Calu3 (cell line): ENCODE results near the gene ALG14. TPM values are rescaled to one million over a fixed set of nuclear protein-coding genes. Genes with fewer than 3 reads are reported as not detected.
A peak's percentile ranks its signal among the peaks of the same experiment; 100 is the strongest.

ENCODE experiments used
- BruUV-seq: library from RNA; stranded (reverse); fragments of 400-500 nt; replicated peaks from 2 replicates; lab custom pipeline; 2021; lab: Mats Ljungman, UMichigan
- CTCF ChIA-PET: fragments of 300-600 bp; sonication (Branson Sonifier 250); formaldehyde crosslinking; loops from one replicate; lab custom pipeline; 2022; ENCODE audit warnings: antibody characterized with exemption; lab: Charles Lee
- DNase-seq: peaks from one replicate; pipeline ENCODE4 v3.0.0; 2022
- H3K27ac Mint-ChIP-seq: one replicate; pipeline ENCODE4 v1.8.0; 2022; ENCODE audit warnings: mixed read lengths; ENCODE audit not compliant: unreplicated experiment
- H3K27me3 Mint-ChIP-seq: one replicate; pipeline ENCODE4 v1.8.0; 2022; ENCODE audit warnings: mixed read lengths; ENCODE audit not compliant: unreplicated experiment
- H3K36me3 Mint-ChIP-seq: one replicate; pipeline ENCODE4 v1.8.0; 2022; ENCODE audit warnings: mild to moderate bottlenecking, moderate library complexity, mixed read lengths; ENCODE audit not compliant: insufficient read depth, unreplicated experiment
- H3K4me1 Mint-ChIP-seq: one replicate; pipeline ENCODE4 v1.8.0; 2022; ENCODE audit warnings: mild to moderate bottlenecking, low read depth, mixed read lengths; ENCODE audit not compliant: unreplicated experiment
- H3K4me3 Mint-ChIP-seq: one replicate; pipeline ENCODE4 v1.8.0; 2022; ENCODE audit warnings: mild to moderate bottlenecking, low read depth, moderate library complexity, mixed read lengths; ENCODE audit not compliant: unreplicated experiment
- H3K9me3 Mint-ChIP-seq: one replicate; pipeline ENCODE4 v1.8.0; 2022; ENCODE audit warnings: low read depth, mixed read lengths; ENCODE audit not compliant: unreplicated experiment
- intact Hi-C: fragments of 100-400 bp; cut with micrococcal nuclease; formaldehyde crosslinking; loops from one replicate; pipeline ENCODE4 v1.10.0; 2022; ENCODE audit not compliant: unreplicated experiment
- total RNA-seq: library from RNA; stranded (reverse); gene quantifications from 2 replicates; pipeline ENCODE4 v1.2.3, GENCODE V29; 2022
- TF ChIP-seq, protein P1 (sequence below): fragments of 200-600 bp; IDR thresholded peaks from one replicate; pipeline ENCODE4 v1.8.0; 2022; ENCODE audit warnings: antibody characterized with exemption; ENCODE audit not compliant: unreplicated experiment

The ALG14 gene
- total RNA-seq, 1 experiment from 2014 or later: 5.8 TPM

DNA sequence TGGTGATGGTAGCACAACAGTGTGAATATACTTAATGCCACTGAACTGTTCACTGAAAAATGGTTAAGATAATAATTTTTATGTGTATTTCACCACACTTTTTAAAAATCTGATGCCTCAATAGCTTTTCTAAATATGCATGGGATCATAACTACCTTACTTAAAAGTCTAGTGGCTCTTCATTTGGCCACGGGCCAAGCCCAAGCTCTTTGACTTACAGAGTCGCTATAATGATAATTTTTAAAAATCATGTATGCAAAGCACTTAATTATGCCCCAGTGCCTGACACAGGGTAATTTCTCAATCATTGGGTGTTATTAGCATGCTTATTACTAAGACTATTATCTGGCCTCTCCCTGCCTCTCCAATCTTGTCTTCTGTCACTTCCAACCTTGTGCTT, 138.2 kb downstream of the ALG14 start:
- H3K4me3 Mint-ChIP-seq: no peak overlapping the region
- DNase-seq: no peak
- BruUV-seq: no TSS peak
- H3K27ac Mint-ChIP-seq: no peak overlapping the region
- TF ChIP-seq, protein P1, sequence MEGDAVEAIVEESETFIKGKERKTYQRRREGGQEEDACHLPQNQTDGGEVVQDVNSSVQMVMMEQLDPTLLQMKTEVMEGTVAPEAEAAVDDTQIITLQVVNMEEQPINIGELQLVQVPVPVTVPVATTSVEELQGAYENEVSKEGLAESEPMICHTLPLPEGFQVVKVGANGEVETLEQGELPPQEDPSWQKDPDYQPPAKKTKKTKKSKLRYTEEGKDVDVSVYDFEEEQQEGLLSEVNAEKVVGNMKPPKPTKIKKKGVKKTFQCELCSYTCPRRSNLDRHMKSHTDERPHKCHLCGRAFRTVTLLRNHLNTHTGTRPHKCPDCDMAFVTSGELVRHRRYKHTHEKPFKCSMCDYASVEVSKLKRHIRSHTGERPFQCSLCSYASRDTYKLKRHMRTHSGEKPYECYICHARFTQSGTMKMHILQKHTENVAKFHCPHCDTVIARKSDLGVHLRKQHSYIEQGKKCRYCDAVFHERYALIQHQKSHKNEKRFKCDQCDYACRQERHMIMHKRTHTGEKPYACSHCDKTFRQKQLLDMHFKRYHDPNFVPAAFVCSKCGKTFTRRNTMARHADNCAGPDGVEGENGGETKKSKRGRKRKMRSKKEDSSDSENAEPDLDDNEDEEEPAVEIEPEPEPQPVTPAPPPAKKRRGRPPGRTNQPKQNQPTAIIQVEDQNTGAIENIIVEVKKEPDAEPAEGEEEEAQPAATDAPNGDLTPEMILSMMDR: no peak
- H3K27me3 Mint-ChIP-seq: no peaks in the 10 kb centered on the region
- H3K9me3 Mint-ChIP-seq: no peaks in the 10 kb centered on the region
- H3K4me1 Mint-ChIP-seq: peaks cover 34% of the 10 kb centered on the region
- CTCF ChIA-PET: no interaction called here
- intact Hi-C loops: no loop called here
- H3K36me3 Mint-ChIP-seq: no peaks in the 10 kb centered on the region

DNA sequence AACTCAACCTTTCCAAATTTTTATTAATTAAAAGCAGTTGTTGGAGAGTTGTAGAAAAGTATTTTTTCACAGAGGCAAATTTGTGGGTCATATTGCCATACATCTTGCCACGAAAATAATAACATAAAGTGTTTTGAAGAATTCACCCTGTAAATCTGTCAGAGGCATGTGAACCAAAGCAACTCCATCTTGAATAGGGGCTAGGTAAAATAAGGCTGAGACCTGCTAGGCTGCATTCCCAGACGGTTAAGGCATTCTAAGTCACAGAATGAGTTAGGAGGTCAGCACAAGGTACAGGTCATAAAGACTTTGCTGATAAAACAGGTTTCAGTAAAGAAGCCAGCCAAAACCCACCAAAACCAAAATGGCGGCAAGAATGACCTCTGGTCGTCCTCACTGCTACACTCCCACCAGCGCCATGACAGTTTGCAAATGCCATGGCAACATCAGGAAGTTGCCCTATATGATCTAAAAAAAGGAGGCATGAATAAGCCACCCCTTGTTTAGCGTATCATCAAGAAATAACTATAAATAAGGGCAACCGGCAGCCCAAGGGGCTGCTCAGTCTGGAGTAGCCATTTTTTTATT, 141.4 kb downstream of the ALG14 start:
- Mint-ChIP-seq H3K27ac (no peak overlapping the region), H3K9me3 (no peaks in the 10 kb centered on the region), H3K4me3 (no peak overlapping the region), H3K27me3 (no peaks in the 10 kb centered on the region), H3K36me3 (peaks cover 17% of the 10 kb centered on the region), H3K4me1 (peaks cover 41% of the 10 kb centered on the region)
- intact Hi-C loops: no loop called here
- CTCF ChIA-PET: no interaction called here
- DNase-seq: no peak
- no TSS peak for BruUV-seq
- TF ChIP-seq, protein P1: no peak

DNA sequence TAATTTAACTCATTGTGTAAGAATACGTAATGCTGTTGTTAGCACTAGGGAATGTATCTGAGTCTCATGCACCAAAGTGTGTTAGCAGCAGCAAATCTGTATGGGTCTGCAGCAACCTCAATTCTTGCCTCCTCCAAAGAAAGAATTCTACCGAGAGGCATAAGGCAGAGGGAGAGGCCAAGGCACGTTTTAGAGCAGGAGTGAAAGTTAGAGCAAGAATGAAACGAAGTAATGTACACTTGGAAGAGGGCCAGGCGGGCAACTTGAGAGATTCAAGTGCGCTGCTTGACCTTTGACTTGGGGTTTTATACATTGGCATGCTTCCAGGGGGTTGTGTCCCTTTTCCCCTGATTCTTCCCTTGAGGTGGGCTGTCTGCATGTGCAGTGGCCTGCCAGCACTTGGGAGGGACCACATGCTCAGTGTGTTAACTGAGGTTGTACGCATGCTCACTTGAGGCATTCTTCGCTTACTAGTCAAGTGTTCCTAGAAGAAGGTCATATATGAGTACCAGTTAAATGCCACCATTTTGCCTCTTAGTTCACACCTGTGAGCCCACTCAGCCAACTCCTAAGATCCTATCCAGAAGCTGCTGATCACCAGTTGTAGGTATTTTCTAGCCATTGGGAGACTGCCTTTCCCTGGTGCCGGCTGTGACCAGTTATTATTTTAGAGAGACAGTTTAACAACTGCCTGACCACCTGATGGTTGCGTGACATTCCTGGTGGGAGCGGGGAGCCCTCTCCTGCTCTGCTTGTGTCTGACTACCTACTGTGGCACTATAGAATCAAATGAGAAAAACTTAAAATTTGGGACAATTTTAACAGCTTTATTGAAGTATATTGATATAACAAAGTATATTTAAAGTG, 143.2 kb downstream of the ALG14 start:
- CTCF ChIA-PET: no interaction called here
- Mint-ChIP-seq H3K27ac (no peak overlapping the region), H3K9me3 (no peaks in the 10 kb centered on the region), H3K36me3 (peaks cover 34% of the 10 kb centered on the region), H3K4me3 (no peak overlapping the region), H3K4me1 (peaks cover 32% of the 10 kb centered on the region), H3K27me3 (no peaks in the 10 kb centered on the region)
- no peak for DNase-seq
- intact Hi-C loops: loop anchor here (5.0 kb wide), 1 partner anchor 67 kb away; no protein-coding TSS in a partner anchor
- no TSS peak for BruUV-seq
- TF ChIP-seq, protein P1: no peak

DNA sequence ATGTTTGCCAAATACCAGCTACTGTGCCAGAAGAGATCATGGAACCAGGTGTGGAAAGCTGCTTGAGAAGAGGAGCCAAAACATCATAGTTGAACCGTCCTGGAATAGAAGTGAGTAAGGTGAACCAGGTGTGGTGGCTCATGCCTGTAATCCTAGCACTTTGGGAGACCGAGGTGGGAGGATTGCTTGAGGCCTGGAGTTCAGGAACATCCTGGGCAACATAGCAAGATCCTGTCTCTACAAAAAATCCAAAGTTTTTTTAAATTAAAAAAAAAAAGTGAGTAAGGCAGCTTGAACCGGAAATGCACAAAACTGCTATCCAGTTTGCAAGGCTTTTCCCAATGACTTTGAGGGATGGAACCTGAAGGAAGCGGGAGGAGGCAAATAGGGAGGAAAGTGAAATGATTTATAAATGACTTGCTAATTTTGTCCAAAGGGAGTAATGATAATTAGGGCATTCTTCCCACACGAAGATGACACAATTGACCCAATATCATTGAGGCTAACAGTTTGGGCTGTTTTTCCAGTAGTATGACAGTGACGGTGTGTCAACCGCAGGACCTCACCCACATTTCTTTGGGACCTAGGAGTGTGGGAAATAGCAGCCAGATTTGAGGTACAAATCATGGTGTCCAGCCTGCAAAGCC, 144.3 kb downstream of the ALG14 start:
- peaks cover 43% of the 10 kb centered on the region for H3K4me1 Mint-ChIP-seq
- CTCF ChIA-PET: interaction anchor here (0.6 to 1.9 kb wide), 3 partner anchors 71 to 115 kb away, joined by 3 to 9 read pairs (median 8); no protein-coding TSS in a partner anchor
- BruUV-seq: no TSS peak
- no peak for DNase-seq
- TF ChIP-seq, protein P1: no peak
- intact Hi-C loops: loop anchor here (5.0 kb wide), 1 partner anchor 66 kb away; no protein-coding TSS in a partner anchor
- H3K4me3 Mint-ChIP-seq: peak overlapping the region; percentile 98
- H3K36me3 Mint-ChIP-seq: peaks cover 44% of the 10 kb centered on the region
- H3K27ac Mint-ChIP-seq: no peak overlapping the region
- no peaks in the 10 kb centered on the region for H3K9me3 Mint-ChIP-seq
- H3K27me3 Mint-ChIP-seq: no peaks in the 10 kb centered on the region
